Measurements from ENCODE around the gene ABCA6.

The ABCA6 gene

GRCh38 chr17:69043098-69043734, 98.5 kb downstream of the ABCA6 start:
- H3K36me3 ChIP-seq, result no peaks in the 10 kb centered on the region
- no peak for TF ChIP-seq CTCF (IDR thresholded peaks at IDR 0.05)
- no peak overlapping the region for H3K4me3 ChIP-seq (ENCODE audit: low read depth in 1 of 2, low read length in 1 of 2)
- peaks cover 19% of the 10 kb centered on the region in 2 experiments for H3K4me1 ChIP-seq (ENCODE audit: control insufficient read depth in 1 of 2, insufficient read depth in 1 of 2, low read depth in 1 of 2, low read length in 1 of 2)
- no peaks in the 10 kb centered on the region for H3K9me3 ChIP-seq
- H3K27me3 ChIP-seq, result no peaks in the 10 kb centered on the region
- no peak overlapping the region for H3K27ac ChIP-seq

GRCh38 chr17:69042308-69042707, 99.4 kb downstream of the ABCA6 start:
- H3K27ac ChIP-seq, result no peak overlapping the region

GRCh38 chr17:69031839-69032238, 109.9 kb downstream of the ABCA6 start:
- no peak for TF ChIP-seq CTCF (IDR thresholded peaks at IDR 0.05)
- no peaks in the 10 kb centered on the region for H3K27me3 ChIP-seq
- no peak overlapping the region for H3K4me3 ChIP-seq (ENCODE audit: low read depth in 1 of 2, low read length in 1 of 2)
- no peak overlapping the region for H3K27ac ChIP-seq
- no peaks in the 10 kb centered on the region for H3K4me1 ChIP-seq (ENCODE audit: control insufficient read depth in 1 of 2, insufficient read depth in 1 of 2, low read depth in 1 of 2, low read length in 1 of 2)
- no peaks in the 10 kb centered on the region for H3K9me3 ChIP-seq
- H3K36me3 ChIP-seq, result no peaks in the 10 kb centered on the region

More at GRCh38 chr17:69042308-69042707, 99.4 kb downstream of the ABCA6 start:
- Histone ChIP-seq H3K9me3 (no peaks in the 10 kb centered on the region), H3K36me3 (no peaks in the 10 kb centered on the region), H3K4me1 (ENCODE audit: control insufficient read depth in 1 of 2, insufficient read depth in 1 of 2, low read depth in 1 of 2, low read length in 1 of 2) (peaks cover 9 to 10% of the 10 kb centered on the region in 2 experiments), H3K4me3 (ENCODE audit: low read depth in 1 of 2, low read length in 1 of 2) (no peak overlapping the region), H3K27me3 (no peaks in the 10 kb centered on the region)
- no peak for TF ChIP-seq CTCF (IDR thresholded peaks at IDR 0.05)

GRCh38 chr17:69030169-69030568, 111.5 kb downstream of the ABCA6 start:
- TF ChIP-seq CTCF (IDR thresholded peaks at IDR 0.05), result no peak
- H3K36me3 ChIP-seq, result no peaks in the 10 kb centered on the region
- H3K27me3 ChIP-seq, result no peaks in the 10 kb centered on the region
- H3K9me3 ChIP-seq, result no peaks in the 10 kb centered on the region
- H3K4me3 ChIP-seq (ENCODE audit: low read depth in 1 of 2, low read length in 1 of 2), result no peak overlapping the region
- H3K4me1 ChIP-seq (ENCODE audit: control insufficient read depth in 1 of 2, insufficient read depth in 1 of 2, low read depth in 1 of 2, low read length in 1 of 2), result no peaks in the 10 kb centered on the region
- H3K27ac ChIP-seq, result no peak overlapping the region

All from neutrophil (primary cell).